Glutamatergic neuron (in vitro differentiated cells): ENCODE results near the gene NOS1. TPM values are rescaled to one million over a fixed set of nuclear protein-coding genes. Genes with fewer than 3 reads are reported as not detected.
"Not testable (repeated sequence)": the region's sequence is repeated elsewhere in the genome, so short reads cannot be mapped to it uniquely, and the experiment has no call there.

Experiments
- DNase-seq: peaks from one replicate; pipeline ENCODE4 v3.0.0; 2022
- H3K27ac Mint-ChIP-seq: one replicate; pipeline ENCODE4 v1.8.0; 2020; ENCODE audit warnings: mild to moderate bottlenecking, mixed read lengths, inconsistent platforms; ENCODE audit not compliant: unreplicated experiment
- H3K27me3 Mint-ChIP-seq: one replicate; pipeline ENCODE4 v1.8.0; 2020; ENCODE audit warnings: mild to moderate bottlenecking, moderate library complexity, mixed read lengths, inconsistent platforms; ENCODE audit not compliant: unreplicated experiment
- H3K36me3 Mint-ChIP-seq: one replicate; pipeline ENCODE4 v1.8.0; 2020; ENCODE audit warnings: mild to moderate bottlenecking, mixed read lengths, inconsistent platforms; ENCODE audit not compliant: unreplicated experiment
- H3K4me1 Mint-ChIP-seq: one replicate; pipeline ENCODE4 v1.8.0; 2020; ENCODE audit warnings: mild to moderate bottlenecking, low read depth, mixed read lengths, inconsistent platforms; ENCODE audit not compliant: unreplicated experiment
- H3K4me3 Mint-ChIP-seq: one replicate; pipeline ENCODE4 v1.8.0; 2020; ENCODE audit warnings: mild to moderate bottlenecking, mixed read lengths, inconsistent platforms; ENCODE audit not compliant: unreplicated experiment
- H3K9me3 Mint-ChIP-seq: one replicate; pipeline ENCODE4 v1.8.0; 2020; ENCODE audit warnings: mild to moderate bottlenecking, moderate library complexity, mixed read lengths, inconsistent platforms; ENCODE audit not compliant: unreplicated experiment
- CTCF ChIP-seq: fragments of 200-600 bp; sonication (generic); IDR thresholded peaks from one replicate; pipeline ENCODE4 v1.5.0; 2021; ENCODE audit not compliant: partially characterized antibody, unreplicated experiment
- total RNA-seq: library from RNA; stranded (reverse); fragmentation: NEBNext Ultra II Directional; extraction: Animal tissue kit (Norgen Biotek cat#: 25700); gene quantifications from one replicate; pipeline ENCODE4 v1.2.1, GENCODE V29; 2021; ENCODE audit not compliant: unreplicated experiment

Gene NOS1
- total RNA-seq, 1 donor from 2014 or later = 0.96 TPM

GRCh38 chr12:117225179-117225578 lies 136.2 kb downstream of the NOS1 start:
- no peaks in the 10 kb centered on the region for H3K36me3 Mint-ChIP-seq
- no peaks in the 10 kb centered on the region for H3K4me1 Mint-ChIP-seq
- H3K27me3 Mint-ChIP-seq = no peaks in the 10 kb centered on the region
- H3K9me3 Mint-ChIP-seq = no peaks in the 10 kb centered on the region
- TF ChIP-seq CTCF = no peak
- no peak overlapping the region for H3K27ac Mint-ChIP-seq
- H3K4me3 Mint-ChIP-seq = no peak overlapping the region
- no peak for DNase-seq

GRCh38 chr12:117220947-117221346 lies 140.5 kb downstream of the NOS1 start:
- not testable (repeated sequence) for H3K27me3 Mint-ChIP-seq, H3K27ac Mint-ChIP-seq, DNase-seq, H3K4me3 Mint-ChIP-seq, H3K4me1 Mint-ChIP-seq, H3K9me3 Mint-ChIP-seq, H3K36me3 Mint-ChIP-seq

GRCh38 chr12:117218149-117218548 lies 143.3 kb downstream of the NOS1 start:
- Mint-ChIP-seq H3K27ac (no peak overlapping the region), H3K4me1 (peaks cover under 1% of the 10 kb centered on the region), H3K27me3 (peaks cover 4% of the 10 kb centered on the region), H3K36me3 (no peaks in the 10 kb centered on the region), H3K4me3 (no peak overlapping the region), H3K9me3 (no peaks in the 10 kb centered on the region)
- DNase-seq = no peak
- no peak for TF ChIP-seq CTCF

- H3K4me1 Mint-ChIP-seq = peaks cover 7% of the 10 kb centered on the region
- peaks cover 4% of the 10 kb centered on the region for H3K27me3 Mint-ChIP-seq
- no peak overlapping the region for H3K27ac Mint-ChIP-seq
- no peak for DNase-seq
- no peak for TF ChIP-seq CTCF
- no peaks in the 10 kb centered on the region for H3K36me3 Mint-ChIP-seq
- no peak overlapping the region for H3K4me3 Mint-ChIP-seq
- H3K9me3 Mint-ChIP-seq = no peaks in the 10 kb centered on the region
Observed at GRCh38 chr12:117216686-117217085, 144.7 kb downstream of the NOS1 start.

GRCh38 chr12:117214797-117215196 lies 146.6 kb downstream of the NOS1 start:
- DNase-seq = no peak
- TF ChIP-seq CTCF = no peak
- peaks cover 4% of the 10 kb centered on the region for H3K9me3 Mint-ChIP-seq
- H3K27me3 Mint-ChIP-seq = peaks cover 4% of the 10 kb centered on the region
- H3K4me3 Mint-ChIP-seq = no peak overlapping the region
- no peaks in the 10 kb centered on the region for H3K36me3 Mint-ChIP-seq
- H3K4me1 Mint-ChIP-seq = peaks cover 7% of the 10 kb centered on the region
- no peak overlapping the region for H3K27ac Mint-ChIP-seq
